Neural cell (in vitro differentiated cells): ENCODE data around the gene RSPO4. TPM values are rescaled to one million over a fixed set of nuclear protein-coding genes. Genes with fewer than 3 reads are reported as not detected.

Source experiments
- H2AFZ ChIP-seq: fragments of 200-600, 300-800 bp; sonication (generic), shearing (Covaris generic); 2 replicates; pipeline ENCODE4 v1.6.0; 2014; ENCODE audit warnings: low read depth, mild to moderate bottlenecking, antibody characterized with exemption, low read length, moderate library complexity
- H3F3A ChIP-seq: fragments of 200-600 bp; shearing (Covaris generic); 2 replicates; pipeline ENCODE4 v1.6.1; 2016; ENCODE audit warnings: mild to moderate bottlenecking, moderate library complexity, mixed read lengths, antibody characterized with exemption, low read length; ENCODE audit not compliant: insufficient read depth, poor library complexity, severe bottlenecking
- H3K27ac ChIP-seq: fragments of 200-600, 300-800 bp; sonication (generic), shearing (Covaris generic); 2 replicates; pipeline ENCODE4 v1.5.1; 2014; ENCODE audit warnings: mild to moderate bottlenecking, low read length, moderate library complexity
- H3K27me3 ChIP-seq: fragments of 300-800, 200-600 bp; sonication (generic), shearing (Covaris generic); 2 replicates; pipeline ENCODE4 v1.6.0; 2014; ENCODE audit warnings: mild to moderate bottlenecking, low read depth, low read length, moderate library complexity; ENCODE audit not compliant: insufficient read depth
- H3K36me3 ChIP-seq: fragments of 300-800, 200-600 bp; sonication (generic), shearing (Covaris generic); 2 replicates; pipeline ENCODE4 v1.5.1; 2014; ENCODE audit warnings: mild to moderate bottlenecking, antibody characterized with exemption, low read length, moderate library complexity; ENCODE audit not compliant: insufficient read depth
- H3K4me2 ChIP-seq: fragments of 300-800, 200-600 bp; sonication (generic), shearing (Covaris generic); 2 replicates; pipeline ENCODE4 v1.6.0; 2014; ENCODE audit warnings: mild to moderate bottlenecking, low read length
- H3K4me3 ChIP-seq: fragments of 300-800, 200-600 bp; sonication (generic), shearing (Covaris generic); 2 replicates; pipeline ENCODE4 v1.5.1; 2014; ENCODE audit warnings: mild to moderate bottlenecking, low read length, moderate library complexity
- H3K79me2 ChIP-seq: fragments of 200-600 bp; shearing (Covaris generic); replicated peaks from 2 replicates; pipeline ENCODE4 v1.6.0; 2014; ENCODE audit warnings: mild to moderate bottlenecking, low read length, moderate library complexity; ENCODE audit not compliant: insufficient read depth
- H3K9ac ChIP-seq: fragments of 300-800, 200-600 bp; sonication (generic), shearing (Covaris generic); 2 replicates; pipeline ENCODE4 v1.6.1; 2016; ENCODE audit warnings: mild to moderate bottlenecking, low read length, mixed read lengths
- H3K9me2 ChIP-seq: fragments of 200-600 bp; shearing (Covaris generic); 2 replicates; pipeline ENCODE4 v1.6.1; 2016; ENCODE audit warnings: mild to moderate bottlenecking, low read length, mixed read lengths; ENCODE audit not compliant: insufficient read depth
- H3K9me3 ChIP-seq: fragments of 200-600, 300-800 bp; sonication (generic), shearing (Covaris generic); 2 replicates; pipeline ENCODE4 v1.6.1; 2016; ENCODE audit warnings: mild to moderate bottlenecking, mixed run types, low read length, moderate library complexity, mixed read lengths
- H4K20me1 ChIP-seq: fragments of 200-600 bp; shearing (Covaris generic); 2 replicates; pipeline ENCODE4 v1.6.1; 2016; ENCODE audit warnings: mild to moderate bottlenecking, mixed run types; ENCODE audit not compliant: insufficient read depth
- CTCF ChIP-seq: fragments of 450-650 bp; IDR thresholded peaks from 2 replicates; pipeline ENCODE4 v1.5.1; 2014; ENCODE audit warnings: antibody characterized with exemption, mild to moderate bottlenecking, moderate library complexity; ENCODE audit not compliant: poor library complexity, severe bottlenecking
- EP300 ChIP-seq: fragments of 450-650 bp; conservative IDR thresholded peaks from 2 replicates; pipeline ENCODE4 v1.6.1; 2014; ENCODE audit warnings: antibody characterized with exemption, mild to moderate bottlenecking, moderate library complexity; ENCODE audit not compliant: poor library complexity, severe bottlenecking
- EZH2 ChIP-seq: fragments of 200-600, 300-800 bp; shearing (Covaris generic), sonication (generic); IDR thresholded peaks from 2 replicates; pipeline ENCODE4 v1.6.1; 2014; ENCODE audit warnings: antibody characterized with exemption, low read length, borderline replicate concordance, mild to moderate bottlenecking; ENCODE audit not compliant: insufficient read depth, poor library complexity, severe bottlenecking
- MXI1 ChIP-seq: fragments of 450-650 bp; conservative IDR thresholded peaks from 2 replicates; pipeline ENCODE4 v1.6.1; 2014; ENCODE audit warnings: antibody characterized with exemption, mild to moderate bottlenecking; ENCODE audit not compliant: poor library complexity, severe bottlenecking
- POLR2AphosphoS5 ChIP-seq: IDR thresholded peaks from 2 replicates; pipeline ENCODE4 v1.6.1; 2012
- RAD21 ChIP-seq: fragments of 450-650 bp; conservative IDR thresholded peaks from 2 replicates; pipeline ENCODE4 v1.6.1; 2014; ENCODE audit warnings: antibody characterized with exemption, mild to moderate bottlenecking, moderate library complexity
- REST ChIP-seq: IDR thresholded peaks from 2 replicates; pipeline ENCODE4 v1.6.1; 2012; ENCODE audit warnings: borderline replicate concordance
- SMC3 ChIP-seq: fragments of 450-650 bp; conservative IDR thresholded peaks from 2 replicates; pipeline ENCODE4 v1.6.1; 2014; ENCODE audit warnings: antibody characterized with exemption, mild to moderate bottlenecking, moderate library complexity; ENCODE audit not compliant: poor library complexity
- TAF1 ChIP-seq: IDR thresholded peaks from 2 replicates; pipeline ENCODE4 v1.6.1; 2012; ENCODE audit warnings: low read depth
- polyA plus RNA-seq: library from polyadenylated mRNA; depleted of rRNA; stranded (reverse); fragments of >200 nt; gene quantifications from 2 replicates; pipeline ENCODE4 v1.2.3, GENCODE V29; 2014

RSPO4 gene
- polyA plus RNA-seq, 1 donor from 2014 or later: 0.19 TPM

- no peak overlapping the region for H3K4me3 ChIP-seq
- no peak overlapping the region for H3K27ac ChIP-seq
- H4K20me1 ChIP-seq: no peaks in the 10 kb centered on the region
- no peaks in the 10 kb centered on the region for H3K9me2 ChIP-seq
- no peak overlapping the region for H2AFZ ChIP-seq
- TF ChIP-seq RAD21 (no peak), EZH2 (no peak), EP300 (no peak), REST (no peak), POLR2AphosphoS5 (no peak), MXI1 (no peak), CTCF (no peak)
- H3K27me3 ChIP-seq: no peaks in the 10 kb centered on the region
- no peaks in the 10 kb centered on the region for H3F3A ChIP-seq
- no peaks in the 10 kb centered on the region for H3K9me3 ChIP-seq
- no peaks in the 10 kb centered on the region for H3K79me2 ChIP-seq
- no peak overlapping the region for H3K4me2 ChIP-seq
- no peak overlapping the region for H3K9ac ChIP-seq
- no peaks in the 10 kb centered on the region for H3K36me3 ChIP-seq
These were observed 91.8 kb downstream of the RSPO4 start for GRCh38 chr20:910132-910869.

- H3K27ac ChIP-seq: no peak overlapping the region
- H3F3A ChIP-seq: no peaks in the 10 kb centered on the region
- TF ChIP-seq CTCF: no peak
- no peak for TF ChIP-seq POLR2AphosphoS5
- no peak for TF ChIP-seq MXI1
- no peak for TF ChIP-seq EZH2
- no peak for TF ChIP-seq EP300
- no peak for TF ChIP-seq TAF1
- TF ChIP-seq SMC3: no peak
- TF ChIP-seq RAD21: no peak
- TF ChIP-seq REST: no peak
- no peaks in the 10 kb centered on the region for H3K9me2 ChIP-seq
- no peak overlapping the region for H3K4me2 ChIP-seq
- H3K36me3 ChIP-seq: no peaks in the 10 kb centered on the region
- H3K9me3 ChIP-seq: no peaks in the 10 kb centered on the region
- H3K9ac ChIP-seq: no peak overlapping the region
- H2AFZ ChIP-seq: no peak overlapping the region
- H3K27me3 ChIP-seq: no peaks in the 10 kb centered on the region
- H3K79me2 ChIP-seq: no peaks in the 10 kb centered on the region
- no peak overlapping the region for H3K4me3 ChIP-seq
- no peaks in the 10 kb centered on the region for H4K20me1 ChIP-seq
These were observed 92.5 kb downstream of the RSPO4 start for GRCh38 chr20:909641-910040.
